A549 (cell line): ENCODE results near the gene F10. TPM values are rescaled to one million over a fixed set of nuclear protein-coding genes. Genes with fewer than 3 reads are reported as not detected.

Source experiments
- ATAC-seq, 2 experiments: fragments of 200-7000 bp in 1 of 2; fragments of >200 bp in 1 of 2; cut with Nextera tagmentation in 1 of 2; cut with Tn5 transposase in 1 of 2; 3 replicates each; pipeline versions ENCODE4 v1.8.0 to v1.9.1; 2018 to 2020; ENCODE audit warnings: mild to moderate bottlenecking in 1 of 2, moderate library complexity in 1 of 2
- CTCF ChIA-PET: fragments of 300-600 bp; sonication (Branson Sonifier 250); formaldehyde crosslinking; extraction: SDS; loops from one replicate; lab custom pipeline; 2021; ENCODE audit warnings: antibody characterized with exemption, inconsistent platforms; lab: Yijun Ruan, JAX
- POLR2A ChIA-PET: fragments of 350-600 bp; formaldehyde crosslinking; extraction: SDS; loops from one replicate; lab custom pipeline; 2021; ENCODE audit warnings: antibody characterized with exemption, inconsistent platforms; lab: Yijun Ruan, JAX
- DNase-seq, 2 experiments: peaks; one replicate each; pipeline versions ENCODE4 v3.0.0 to v3.0.0-alpha.2; 2011 to 2016; ENCODE audit warnings: low read depth in 1 of 2, low spot score in 1 of 2
- FAIRE-seq: peaks from 2 replicates; lab custom pipeline; 2011; peaks lifted over from hg19 to GRCh38; lab: Jason Lieb, UNC
- H3K27ac ChIP-seq, 2 experiments: fragments of >200 bp; sonication (Bioruptor Twin); formaldehyde crosslinking; 3 replicates each; pipeline ENCODE4 v1.5.1; 2016 to 2017
- H3K4me1 ChIP-seq: fragments of >200 bp; sonication (Bioruptor Twin); formaldehyde crosslinking; 3 replicates; pipeline ENCODE4 v1.6.1; 2016
- H3K4me2 ChIP-seq: fragments of >200 bp; sonication (Bioruptor Twin); formaldehyde crosslinking; 3 replicates; pipeline ENCODE4 v1.6.1; 2016
- H3K4me3 ChIP-seq: fragments of >200 bp; sonication (Bioruptor Twin); formaldehyde crosslinking; 3 replicates; pipeline ENCODE4 v1.5.1; 2016
- H3K9me3 ChIP-seq: fragments of >200 bp; sonication (Bioruptor Twin); formaldehyde crosslinking; 3 replicates; pipeline ENCODE4 v1.6.1; 2016
- ATOH8 ChIP-seq: fragments of 250-450 bp; sonication (Bioruptor Pico); IDR thresholded peaks from 2 replicates; pipeline ENCODE4 v1.5.0; 2020; ENCODE audit warnings: low read depth, mild to moderate bottlenecking, moderate library complexity
- BHLHE40 ChIP-seq: IDR thresholded peaks from 2 replicates; pipeline ENCODE4 v1.6.1; 2012; ENCODE audit warnings: low read depth, low read length, inconsistent platforms
- CEBPB ChIP-seq, 2 experiments: fragments of >200 bp in 1 of 2; sonication (Bioruptor Twin) in 1 of 2; formaldehyde crosslinking in 1 of 2; IDR thresholded peaks; 2 replicates each; pipeline ENCODE4 v1.6.1; 2012 to 2016
- CHD2 ChIP-seq: fragments of 150-350 bp; IDR thresholded peaks from 2 replicates; pipeline ENCODE4 v1.6.1; 2014; ENCODE audit warnings: low read length; ENCODE audit not compliant: partially characterized antibody
- CTCF ChIP-seq: fragments of >200 bp; sonication (Bioruptor Twin); formaldehyde crosslinking; IDR thresholded peaks from 3 replicates; pipeline ENCODE4 v1.5.1; 2016
- E2F6 ChIP-seq: IDR thresholded peaks from 2 replicates; pipeline ENCODE4 v1.6.1; 2012; ENCODE audit warnings: low read depth, borderline replicate concordance
- EHF ChIP-seq: fragments of 250-450 bp; sonication (Bioruptor Pico); IDR thresholded peaks from 2 replicates; pipeline ENCODE4 v1.5.0; 2020; ENCODE audit warnings: mild to moderate bottlenecking
- ESRRA ChIP-seq: fragments of 150-350 bp; IDR thresholded peaks from 2 replicates; pipeline ENCODE4 v1.6.1; 2014; ENCODE audit warnings: mild to moderate bottlenecking, low read length, borderline replicate concordance
- FOSB ChIP-seq: fragments of 250-450 bp; sonication (Bioruptor Pico); IDR thresholded peaks from 2 replicates; pipeline ENCODE4 v1.5.0; 2020; ENCODE audit warnings: mild to moderate bottlenecking, moderate library complexity
- FOSL2 ChIP-seq, 2 experiments: fragments of 450-650 bp in 1 of 2; fragments of >200 bp in 1 of 2; sonication (Bioruptor Twin) in 1 of 2; formaldehyde crosslinking; IDR thresholded peaks; 2 replicates each; pipeline versions ENCODE4 v1.5.0 to v1.6.1; 2016 to 2020; ENCODE audit warnings: mild to moderate bottlenecking in 1 of 2, moderate library complexity in 1 of 2
- HEYL ChIP-seq: fragments of 250-450 bp; sonication (Bioruptor Pico); IDR thresholded peaks from 2 replicates; pipeline ENCODE4 v1.8.0; 2021; ENCODE audit warnings: mild to moderate bottlenecking, moderate library complexity
- HOXA7 ChIP-seq: fragments of 250-450 bp; sonication (Bioruptor Pico); IDR thresholded peaks from 2 replicates; pipeline ENCODE4 v1.5.0; 2020; ENCODE audit warnings: mild to moderate bottlenecking, moderate library complexity
- HOXB5 ChIP-seq: fragments of 250-450 bp; sonication (Bioruptor Pico); IDR thresholded peaks from 2 replicates; pipeline ENCODE4 v1.5.0; 2020; ENCODE audit warnings: mild to moderate bottlenecking, moderate library complexity
- KDM1A ChIP-seq: fragments of 200-600 bp; sonication (generic); IDR thresholded peaks from 2 replicates; pipeline ENCODE4 v1.6.1; 2016; ENCODE audit warnings: low read depth, mild to moderate bottlenecking
- NR3C1 ChIP-seq: fragments of >200 bp; sonication (Bioruptor Twin); formaldehyde crosslinking; IDR thresholded peaks from 3 replicates; pipeline ENCODE4 v1.6.1; 2017
- RARB ChIP-seq: fragments of 250-450 bp; sonication (Bioruptor Pico); IDR thresholded peaks from 2 replicates; pipeline ENCODE4 v1.8.0; 2021; ENCODE audit warnings: mild to moderate bottlenecking, moderate library complexity
- RFX5 ChIP-seq: fragments of 450-650 bp; IDR thresholded peaks from 2 replicates; pipeline ENCODE4 v1.7.1; 2014; ENCODE audit warnings: antibody characterized with exemption, mild to moderate bottlenecking, moderate library complexity
- SMC3 ChIP-seq: fragments of >200 bp; sonication (Bioruptor Twin); formaldehyde crosslinking; IDR thresholded peaks from 3 replicates; pipeline ENCODE4 v1.6.1; 2018; ENCODE audit warnings: inconsistent platforms
- SREBF2 ChIP-seq: fragments of 450-650 bp; IDR thresholded peaks from 2 replicates; pipeline ENCODE4 v1.6.1; 2014; ENCODE audit warnings: mild to moderate bottlenecking, moderate library complexity
- TFCP2L1 ChIP-seq: fragments of 250-450 bp; sonication (Bioruptor Pico); IDR thresholded peaks from 2 replicates; pipeline ENCODE4 v1.5.0; 2021; ENCODE audit warnings: mild to moderate bottlenecking
- USF2 ChIP-seq: fragments of 450-650 bp; IDR thresholded peaks from 2 replicates; pipeline ENCODE4 v1.6.1; 2014; ENCODE audit warnings: antibody characterized with exemption
- ZC3H11A ChIP-seq: fragments of 450-650 bp; IDR thresholded peaks from 2 replicates; pipeline ENCODE4 v1.6.1; 2014; ENCODE audit warnings: antibody characterized with exemption, mild to moderate bottlenecking
- WGBS: methylation state at CpG from one replicate; pipeline ENCODE4 v1.1.6; 2017; ENCODE audit errors: missing lambda C conversion rate; 5-methylcytosine and 5-hydroxymethylcytosine counted together
- polyA plus RNA-seq, 4 experiments: library from polyadenylated mRNA; depleted of rRNA in 3 of 4; stranded (reverse); fragments of >200 nt; fragmentation: RNase III in 1 of 4; extraction: RNeasy Plus Mini Kit Qiagen cat#74134 plus additional on column Dnase treatment in 1 of 4; gene quantifications; 2 replicates in 3 of 4; 3 replicates in 1 of 4; pipeline ENCODE4 v1.2.3, GENCODE V29; 2011 to 2017

Gene F10
- polyA plus RNA-seq, 2 of the 4 experiments (the other 2 are of a cell fraction): 0.32 TPM; not detected in 1

GRCh38 chr13:113155982-113156655 is 33.5 kb downstream of the F10 start:
- ChIA-PET CTCF (interaction anchor here (0.6 to 1.3 kb wide), 4 partner anchors 10 to 54 kb away, joined by 3 to 4 read pairs (median 4); partner anchors contain the start of gene CUL4A), POLR2A (no interaction called here)
- no peak overlapping the region for H3K4me2 ChIP-seq
- H3K4me3 ChIP-seq: no peak overlapping the region
- H3K9me3 ChIP-seq: no peaks in the 10 kb centered on the region
- no peak for FAIRE-seq
- 84% methylated on average over 9 of the region's 9 CpGs for WGBS
- no peak for DNase-seq
- peaks cover 7% of the 10 kb centered on the region; the same call in 2 of the 3 replicates for H3K4me1 ChIP-seq
- ATAC-seq: no peak
- no peak overlapping the region for H3K27ac ChIP-seq
- TF ChIP-seq KDM1A (no peak), E2F6 (no peak), CHD2 (no peak), HOXA7 (CRISPR knock-in tag) (no peak)
- TF ChIP-seq, all 56 proteins: peak for 0

- peaks cover 7% of the 10 kb centered on the region; the same call in 2 of the 3 replicates for H3K4me1 ChIP-seq
- ATAC-seq (no peak), DNase-seq (no peak), FAIRE-seq (no peak)
- WGBS: 65% methylated on average over 12 of the region's 12 CpGs
- no peak for TF ChIP-seq FOSL2 (IDR thresholded peaks at IDR 0.05)
- TF ChIP-seq FOSL2 (CRISPR knock-in tag; IDR thresholded peaks at IDR 0.05): no peak
- TF ChIP-seq BHLHE40: no peak
- TF ChIP-seq TFCP2L1 (CRISPR knock-in tag): no peak
- no peak for TF ChIP-seq FOSB
- no peak for TF ChIP-seq HOXB5 (CRISPR knock-in tag)
- no peak overlapping the region for H3K4me2 ChIP-seq
- no peaks in the 10 kb centered on the region for H3K9me3 ChIP-seq
- CTCF ChIA-PET: interaction anchor here (1.2 to 1.3 kb wide), 3 partner anchors 9 to 52 kb away, joined by 3 to 4 read pairs (median 3); partner anchors contain the start of gene CUL4A
- no peak overlapping the region for H3K4me3 ChIP-seq
- POLR2A ChIA-PET: no interaction called here
- H3K27ac ChIP-seq: no peak overlapping the region
These were observed 34.8 kb downstream of the F10 start for GRCh38 chr13:113157206-113157928.

- TF ChIP-seq RARB (no peak), NR3C1 (no peak), ESRRA (no peak), EHF (CRISPR knock-in tag) (no peak), SMC3 (no peak), USF2 (no peak), CEBPB (IDR thresholded peaks at IDR 0.05) (no peak), HEYL (CRISPR knock-in tag) (no peak), FOSB (no peak), ATOH8 (CRISPR knock-in tag) (no peak), RFX5 (no peak), CTCF (no peak), SREBF2 (no peak), ZC3H11A (no peak)
- Histone ChIP-seq H3K4me1 (peaks cover 7% of the 10 kb centered on the region; the same call in 2 of the 3 replicates), H3K9me3 (no peaks in the 10 kb centered on the region), H3K4me3 (no peak within 1 kb of the TSS), H3K27ac (no peak within 1 kb of the TSS), H3K4me2 (no peak within 1 kb of the TSS)
- POLR2A ChIA-PET: no interaction called here
- ATAC-seq: no peak
- no peak for DNase-seq
- no peak for FAIRE-seq
- CTCF ChIA-PET: no interaction called here
- 59% methylated on average over 8 of the region's 16 CpGs for WGBS
These were observed 35.5 kb downstream of the F10 start, which contains the start of gene PROZ for GRCh38 chr13:113157929-113158747. Gene PROZ (plus strand): TSS chr13:113158648. CDS start chr13:113158661, 13 bp downstream.
